HG03432 (cell line): ENCODE data around the gene FSTL5.
"Not testable (repeated sequence)": the region's sequence is repeated elsewhere in the genome, so short reads cannot be mapped to it uniquely, and the experiment has no call there.

Experiments
- ATAC-seq: cut with Tn5 transposase; IDR thresholded peaks from one replicate; pipeline ENCODE4 v1.9.1; 2021; ENCODE audit warnings: mild to moderate bottlenecking, moderate library complexity; ENCODE audit not compliant: unreplicated experiment

The FSTL5 gene

GRCh38 chr4:161881370-161881769 lies 282.4 kb downstream of the FSTL5 start:
- no peak for ATAC-seq

- no peak for ATAC-seq
Observed at GRCh38 chr4:161869511-161869910, 294.3 kb downstream of the FSTL5 start.

- ATAC-seq, result no peak
Observed at GRCh38 chr4:161856711-161857326, 307.0 kb downstream of the FSTL5 start.

- ATAC-seq, result no peak
Observed at GRCh38 chr4:161850631-161851030, 313.2 kb downstream of the FSTL5 start.

- ATAC-seq, result no peak
Observed at GRCh38 chr4:161841759-161842158, 322.0 kb downstream of the FSTL5 start.

- ATAC-seq, result no peak
Observed at GRCh38 chr4:161829591-161829990, 334.2 kb downstream of the FSTL5 start.

GRCh38 chr4:161828061-161828460 lies 335.7 kb downstream of the FSTL5 start:
- ATAC-seq, result no peak

- no peak for ATAC-seq
Observed at GRCh38 chr4:161827013-161827412, 336.8 kb downstream of the FSTL5 start.

- no peak for ATAC-seq
Observed at GRCh38 chr4:161823450-161823849, 340.4 kb downstream of the FSTL5 start.

- no peak for ATAC-seq
Observed at GRCh38 chr4:161822174-161822573, 341.6 kb downstream of the FSTL5 start.

- no peak for ATAC-seq
Observed at GRCh38 chr4:161817914-161818313, 345.9 kb downstream of the FSTL5 start.

- ATAC-seq, result no peak
Observed at GRCh38 chr4:161816958-161817357, 346.8 kb downstream of the FSTL5 start.

GRCh38 chr4:161815841-161816240 lies 348.0 kb downstream of the FSTL5 start:
- no peak for ATAC-seq

- ATAC-seq, result no peak
Observed at GRCh38 chr4:161813889-161814288, 349.9 kb downstream of the FSTL5 start.

GRCh38 chr4:161813389-161813788 lies 350.4 kb downstream of the FSTL5 start:
- no peak for ATAC-seq

GRCh38 chr4:161803171-161803570 lies 360.6 kb downstream of the FSTL5 start:
- ATAC-seq, result no peak

GRCh38 chr4:161799710-161800109 lies 364.1 kb downstream of the FSTL5 start:
- no peak for ATAC-seq

GRCh38 chr4:161792991-161793390 lies 370.8 kb downstream of the FSTL5 start:
- ATAC-seq, result no peak

- no peak for ATAC-seq
Observed at GRCh38 chr4:161791796-161792556, 371.8 kb downstream of the FSTL5 start.

- ATAC-seq, result peak; percentile 75
Observed at GRCh38 chr4:161767116-161767515, 396.7 kb downstream of the FSTL5 start.

GRCh38 chr4:161762796-161763195 lies 401.0 kb downstream of the FSTL5 start:
- no peak for ATAC-seq

GRCh38 chr4:161760008-161760407 lies 403.8 kb downstream of the FSTL5 start:
- ATAC-seq, result no peak

- not testable (repeated sequence) for ATAC-seq
Observed at GRCh38 chr4:161758412-161758811, 405.4 kb downstream of the FSTL5 start.
